ENCODE measurements around the gene TMEM50A. TPM values are rescaled to one million over a fixed set of nuclear protein-coding genes. Genes with fewer than 3 reads are reported as not detected.

TMEM50A gene
- total RNA-seq (2014; rRNA removed; shearing (Covaris generic)) = 58.9 and 77.4 TPM in 2 replicates

DNA sequence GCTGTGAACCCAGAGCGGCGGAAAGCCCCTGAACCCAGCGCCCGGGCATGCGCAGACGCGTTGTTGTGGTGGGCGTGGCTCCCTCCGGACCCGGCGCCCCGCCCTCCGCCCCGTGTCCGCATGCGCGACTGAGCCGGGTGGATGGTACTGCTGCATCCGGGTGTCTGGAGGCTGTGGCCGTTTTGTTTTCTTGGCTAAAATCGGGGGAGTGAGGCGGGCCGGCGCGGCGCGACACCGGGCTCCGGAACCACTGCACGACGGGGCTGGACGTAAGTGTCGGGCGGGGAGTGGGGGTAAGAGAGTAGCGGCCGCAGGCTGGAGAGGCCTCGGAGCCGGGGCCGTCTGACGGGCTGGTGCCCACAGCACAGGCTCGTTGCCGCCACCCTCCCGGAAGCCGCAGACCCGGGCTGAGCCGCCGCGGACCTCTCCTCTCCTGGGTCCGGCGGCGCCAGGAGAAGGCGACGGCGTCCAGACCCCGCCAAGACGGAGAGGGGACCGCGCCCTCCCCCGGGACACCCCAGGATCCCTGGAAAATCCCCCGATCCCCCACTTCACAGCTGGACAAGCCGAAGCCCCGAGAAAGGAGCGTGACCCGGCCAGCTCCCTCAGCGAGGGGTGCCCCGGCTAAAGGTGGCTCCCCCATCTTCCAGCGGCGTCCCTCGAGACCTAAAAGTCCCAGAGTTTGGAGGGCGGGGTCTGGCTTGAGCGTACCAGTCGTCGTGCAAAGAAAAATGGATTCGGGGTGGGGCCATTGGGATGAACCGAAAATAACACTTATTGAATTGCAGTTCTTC, at the start of gene TMEM50A:
Gene TMEM50A (plus strand): TSS at position 147 of the 794 bp plus-strand sequence. CDS start 2,153 bp downstream, outside the sequence.

Other genes with a start within 250 kb of the TMEM50A start
- 68.2 and 90.2 TPM in 2 replicates for gene SYF2, start 105.8 kb upstream of the TMEM50A start, total RNA-seq (2014; rRNA removed; shearing (Covaris generic))
- 74.5 and 90.4 TPM in 2 replicates for gene RSRP1, start 90.9 kb upstream of the TMEM50A start, total RNA-seq (2014; rRNA removed; shearing (Covaris generic))
- not detected in 2 replicates for gene RHD, start 65.8 kb upstream of the TMEM50A start, total RNA-seq (2014; rRNA removed; shearing (Covaris generic))
- 1.0 and 2.4 TPM in 2 replicates for gene RHCE, start 82.5 kb downstream of the TMEM50A start, total RNA-seq (2014; rRNA removed; shearing (Covaris generic))
- 12.9 and 13.0 TPM in 2 replicates for gene MACO1, start 92.6 kb downstream of the TMEM50A start, total RNA-seq (2014; rRNA removed; shearing (Covaris generic))
- gene LDLRAP1, start 205.3 kb downstream of the TMEM50A start, total RNA-seq (2014; rRNA removed; shearing (Covaris generic)) = 12.5 and 13.7 TPM in 2 replicates

All from A375 (cell line).